COR-L47 (cell line): ENCODE data around the gene UXS1.
"Not testable (repeated sequence)": the region's sequence is repeated elsewhere in the genome, so short reads cannot be mapped to it uniquely, and the experiment has no call there.

Experiments used
- DNase-seq: peaks from one replicate; lab custom pipeline; 2025; lab: John Stamatoyannopoulos, UW

The UXS1 gene

DNA sequence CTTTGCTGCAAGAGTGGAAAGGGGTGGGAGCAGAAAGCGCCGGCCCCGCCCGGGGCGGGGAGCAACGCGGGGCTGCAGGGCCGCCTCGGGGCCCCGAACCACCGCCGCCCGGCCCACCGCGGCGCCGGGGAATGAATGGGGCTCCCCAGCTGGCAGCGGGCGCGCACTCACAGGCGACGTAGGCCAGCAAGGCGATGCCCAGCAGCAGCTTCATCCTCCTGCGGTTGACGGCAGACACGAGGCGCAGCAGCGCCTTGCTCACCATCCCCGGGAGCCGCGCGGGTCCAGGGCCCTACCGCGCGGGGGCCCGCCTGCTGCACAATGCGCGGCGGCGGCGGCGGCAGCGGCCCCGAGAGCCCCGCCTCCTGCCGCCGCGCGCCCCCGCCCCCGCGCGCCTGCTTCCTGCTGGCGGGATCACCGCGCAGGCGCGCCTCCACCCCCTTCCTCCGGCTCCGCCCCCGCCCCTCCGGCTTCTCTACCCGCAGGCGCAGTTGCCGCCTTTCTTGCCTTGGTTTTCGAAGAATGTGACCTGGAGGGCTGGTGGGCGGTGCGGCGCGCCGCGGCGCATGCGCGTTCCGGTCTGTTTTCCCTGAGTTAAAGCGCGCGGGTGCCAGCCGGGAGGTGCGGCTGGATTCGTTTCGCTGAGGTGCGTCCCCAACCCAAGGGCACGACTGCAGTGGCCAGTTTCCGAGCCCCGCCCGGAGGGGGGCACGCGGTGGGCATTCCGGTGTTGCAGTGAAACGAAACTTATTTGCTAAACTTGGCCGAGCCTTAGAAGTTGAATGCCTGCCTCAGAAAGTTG lies at the start of gene UXS1:
Gene UXS1 (minus strand): TSS at position 325 of the 802 bp plus-strand sequence. CDS start 60 bp downstream, at position 265.
- DNase-seq: peak; percentile 95

DNA sequence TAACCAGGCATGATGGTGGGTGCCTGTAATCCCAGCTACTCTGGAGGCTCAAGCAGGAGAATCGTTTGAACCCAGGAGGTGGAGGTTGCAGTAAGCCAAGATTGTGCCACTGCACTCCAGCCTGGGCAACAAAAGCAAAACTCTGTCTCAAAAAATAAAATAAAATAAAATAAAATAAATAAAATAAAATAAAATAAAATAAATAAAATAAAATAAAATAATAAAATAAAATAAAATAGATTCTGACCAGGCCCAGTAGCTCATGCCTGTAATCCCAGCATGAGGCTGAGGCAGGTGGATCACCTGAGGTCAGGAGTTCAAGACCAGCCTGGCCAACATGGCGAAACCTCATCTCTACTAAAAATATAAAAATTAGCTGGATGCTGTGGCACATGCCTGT lies 45.4 kb upstream of the UXS1 start:
- DNase-seq: not testable (repeated sequence)

DNA sequence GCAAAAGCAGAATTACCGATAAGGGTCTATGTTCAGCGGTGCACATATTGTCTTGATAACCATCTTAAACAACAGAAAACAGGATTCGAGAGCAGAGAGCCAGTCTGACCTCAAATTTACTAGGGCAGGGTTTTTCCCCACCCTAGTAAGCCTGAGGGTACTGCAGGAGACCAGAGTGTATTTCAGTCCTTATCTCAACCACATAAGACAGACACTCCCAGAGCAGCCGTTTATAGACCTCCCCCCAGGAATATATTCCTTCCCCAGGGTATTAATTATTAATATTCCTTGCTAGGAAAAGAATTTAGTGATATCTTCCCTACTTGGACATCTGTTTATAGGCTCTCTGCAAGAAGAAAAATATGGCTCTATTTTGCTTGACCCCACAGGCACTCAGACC lies 41.3 kb upstream of the UXS1 start:
- not testable (repeated sequence) for DNase-seq

DNA sequence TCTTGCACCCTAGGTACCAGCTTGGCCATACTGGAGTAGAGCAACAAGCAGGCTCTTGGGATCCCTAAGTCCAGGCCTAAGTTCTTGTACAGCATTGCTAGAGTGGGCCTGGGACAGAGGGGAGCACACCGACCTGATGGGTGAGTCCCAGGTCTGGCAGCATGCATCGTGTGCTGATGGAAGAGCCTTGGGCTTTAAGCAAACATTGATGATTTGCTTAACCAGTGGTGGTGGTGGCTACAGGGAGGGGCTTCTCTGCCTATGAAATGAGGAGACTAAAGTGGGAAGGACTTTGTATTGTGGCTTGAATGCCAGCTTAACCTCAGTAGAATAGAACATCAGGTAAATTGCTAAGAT lies 39.2 kb upstream of the UXS1 start:
- DNase-seq: no peak

DNA sequence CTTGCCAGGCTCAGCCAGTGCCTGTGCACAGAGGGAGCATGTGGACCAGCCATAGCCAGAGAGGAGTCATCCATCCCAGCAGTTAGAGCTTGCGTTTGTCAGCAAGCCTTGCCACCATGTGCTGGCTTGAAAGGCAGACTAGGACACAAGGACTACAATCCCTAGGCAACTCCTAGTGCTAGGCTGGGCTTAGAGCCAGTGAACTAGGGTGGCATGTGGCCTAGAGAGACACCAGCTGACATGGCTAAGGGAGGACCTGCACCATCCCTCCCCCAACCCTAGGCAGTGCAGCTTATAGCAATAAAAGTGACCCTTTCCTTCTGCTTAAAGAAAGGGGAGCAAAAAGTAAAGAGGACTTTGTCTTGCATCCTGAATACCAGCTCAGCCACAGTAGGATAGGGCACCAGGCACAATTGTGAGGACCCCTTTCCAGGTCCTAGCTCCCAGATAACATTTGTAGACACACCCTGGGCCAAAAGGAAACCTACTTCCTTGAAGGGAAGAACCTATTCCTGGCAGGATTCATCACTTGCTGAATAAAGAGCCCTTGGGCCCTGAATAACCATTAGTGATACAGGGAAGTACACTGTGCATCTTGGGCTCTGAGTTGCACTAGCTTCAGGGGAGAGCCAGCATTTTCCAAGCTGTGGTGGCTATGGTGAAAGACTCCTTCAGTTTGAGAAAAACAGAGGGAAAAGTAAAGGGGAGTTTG lies 38.7 kb upstream of the UXS1 start:
- DNase-seq: no peak

DNA sequence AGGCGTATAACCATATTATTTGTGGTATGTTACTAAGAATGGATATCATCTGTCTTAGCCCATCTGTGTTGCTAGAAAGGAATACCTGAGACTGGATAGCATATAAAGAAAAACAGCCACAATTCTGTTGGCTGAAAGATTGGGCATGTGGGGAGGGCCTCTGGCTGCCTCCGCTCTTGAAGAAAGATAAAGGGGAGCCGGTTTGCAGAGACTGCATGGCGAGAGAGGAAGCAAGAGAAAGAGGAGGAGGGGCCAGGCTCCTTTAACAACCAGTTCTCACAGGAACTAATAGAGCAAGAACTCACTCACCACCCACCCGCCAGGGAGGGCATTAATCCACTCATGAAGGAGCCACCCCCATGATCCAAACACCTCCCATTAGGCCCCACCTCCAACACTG lies 29.2 kb upstream of the UXS1 start:
- no peak for DNase-seq

DNA sequence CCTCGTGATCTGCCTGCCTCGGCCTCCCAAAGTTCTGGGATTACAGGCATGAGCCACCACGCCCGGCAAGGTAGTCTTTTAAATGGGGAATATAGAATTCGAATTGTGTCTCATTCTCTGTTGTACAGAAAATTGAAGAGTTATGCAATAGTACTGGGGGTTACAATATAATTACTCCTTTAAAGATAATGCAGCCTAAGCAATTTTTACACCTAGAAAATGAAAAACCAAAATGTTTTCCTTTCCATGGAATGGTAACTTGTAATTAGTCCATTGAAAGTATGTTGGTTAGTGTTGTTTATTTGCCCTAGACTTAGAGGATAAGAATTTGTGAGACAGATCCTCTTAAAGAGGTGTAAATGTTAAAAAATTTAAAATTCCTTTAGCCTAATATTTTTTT lies 28.0 kb upstream of the UXS1 start:
- not testable (repeated sequence) for DNase-seq

DNA sequence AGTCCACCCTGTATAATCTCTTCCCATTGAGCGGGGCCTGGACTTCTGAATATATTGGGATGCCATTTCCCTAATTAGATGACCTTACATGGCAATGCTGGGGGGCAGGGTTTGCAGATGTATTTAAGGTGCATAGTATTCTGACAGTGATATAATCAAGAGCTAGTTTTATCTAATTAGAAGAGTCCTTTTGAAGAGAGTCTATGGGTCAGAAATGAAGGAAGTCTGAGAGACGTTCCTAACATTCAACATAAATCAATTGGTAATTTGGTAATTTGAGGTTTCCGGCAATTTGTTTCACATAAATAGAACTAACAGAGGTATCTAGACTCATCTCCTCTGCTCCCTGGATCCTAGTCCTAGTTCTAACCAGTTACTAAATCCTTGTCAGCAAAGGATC lies 25.7 kb upstream of the UXS1 start:
- no peak for DNase-seq

DNA sequence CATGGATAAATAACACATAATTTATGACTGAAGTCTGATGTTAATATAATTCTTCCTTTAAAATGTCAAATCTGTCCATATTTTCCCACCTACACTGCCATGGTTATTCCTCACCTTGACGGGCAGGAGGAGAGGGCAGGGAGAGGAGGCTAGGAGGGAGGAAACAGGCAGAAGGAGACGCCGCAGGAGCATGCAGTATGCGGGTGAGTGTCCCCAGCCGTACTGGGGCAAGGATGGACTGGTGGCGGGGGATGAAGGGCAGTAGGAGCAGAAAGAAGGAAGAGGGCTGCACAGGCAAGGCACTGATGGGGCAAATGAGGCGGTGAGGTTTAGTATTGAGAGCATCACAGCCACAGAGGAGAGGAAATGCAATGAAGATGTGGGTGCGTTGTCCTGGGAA lies 25.1 kb upstream of the UXS1 start:
- DNase-seq: not testable (repeated sequence)

DNA sequence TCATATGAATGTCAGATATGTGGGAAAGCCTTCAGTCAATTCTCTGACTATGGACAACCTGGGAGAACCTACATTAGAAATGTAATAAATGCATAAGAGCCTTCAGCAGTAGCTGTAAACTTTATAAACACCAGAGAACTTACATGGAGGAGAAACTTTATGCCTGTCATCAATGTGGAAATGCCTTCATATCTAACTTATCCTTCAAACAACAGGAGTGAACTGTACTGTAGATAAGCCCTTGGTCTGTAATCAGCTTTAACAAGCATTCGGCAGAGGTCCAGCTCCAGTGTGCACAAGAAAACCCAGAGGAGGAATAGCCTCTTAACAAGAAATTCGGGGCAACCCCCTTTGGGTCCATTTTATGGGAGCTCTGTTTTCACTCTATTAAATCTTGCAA lies 14.8 kb upstream of the UXS1 start:
- no peak for DNase-seq

DNA sequence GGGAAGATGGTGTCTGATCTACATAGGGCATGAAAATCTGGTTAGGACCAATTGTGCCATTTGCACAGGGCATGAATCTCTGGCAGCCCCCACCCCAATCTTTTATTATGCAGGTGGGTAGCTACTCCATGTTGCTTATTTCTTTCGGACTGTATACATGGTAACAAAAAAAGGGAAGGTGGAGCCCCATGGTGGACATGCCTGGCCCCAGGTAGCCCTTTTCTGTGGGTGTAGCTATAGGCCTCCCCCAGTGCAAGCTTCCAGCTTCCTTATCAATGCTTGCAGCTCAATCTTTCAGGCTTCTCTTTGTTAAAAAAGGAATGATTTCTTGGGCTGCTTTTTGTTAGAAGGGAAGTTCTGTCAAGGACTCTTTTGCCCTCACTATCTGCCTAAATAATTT lies 14.3 kb upstream of the UXS1 start:
- no peak for DNase-seq

DNA sequence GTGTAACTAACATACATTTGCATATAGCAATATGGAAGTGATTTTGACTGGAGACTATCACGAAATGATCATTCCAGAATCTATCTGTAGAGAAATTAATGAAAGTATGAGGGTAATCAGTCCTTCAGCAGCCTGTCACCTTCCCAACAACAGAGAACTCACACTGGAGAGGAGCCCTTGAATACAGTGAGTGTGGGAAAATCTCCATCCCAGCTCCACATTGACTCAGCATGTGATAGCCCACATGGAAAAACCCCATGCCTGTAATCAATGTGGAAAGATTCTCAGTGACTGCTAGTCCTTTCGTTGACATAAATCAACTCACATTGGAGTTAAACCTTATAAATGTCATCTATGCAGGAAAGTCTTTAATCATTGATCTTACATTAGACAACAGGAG lies 13.1 kb upstream of the UXS1 start:
- no peak for DNase-seq

DNA sequence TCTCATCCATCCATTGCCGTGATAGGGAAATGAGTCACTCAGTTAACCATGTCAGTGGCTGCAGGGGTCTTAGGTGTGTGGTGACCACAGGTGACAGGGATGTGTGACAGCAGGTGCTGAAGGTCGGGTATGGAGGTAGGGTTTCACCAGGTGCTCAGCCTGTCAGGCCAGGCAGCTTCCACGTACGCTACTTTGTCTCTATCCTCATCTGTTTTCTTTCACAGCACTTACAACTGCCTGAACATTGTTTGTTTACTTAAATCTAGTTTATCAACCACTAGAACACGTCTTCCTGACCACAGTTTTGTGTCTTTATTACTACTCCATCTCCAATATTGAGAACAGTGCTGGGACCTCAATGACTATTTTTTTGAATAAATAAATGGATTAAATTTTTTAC lies 11.4 kb upstream of the UXS1 start:
- DNase-seq: no peak

DNA sequence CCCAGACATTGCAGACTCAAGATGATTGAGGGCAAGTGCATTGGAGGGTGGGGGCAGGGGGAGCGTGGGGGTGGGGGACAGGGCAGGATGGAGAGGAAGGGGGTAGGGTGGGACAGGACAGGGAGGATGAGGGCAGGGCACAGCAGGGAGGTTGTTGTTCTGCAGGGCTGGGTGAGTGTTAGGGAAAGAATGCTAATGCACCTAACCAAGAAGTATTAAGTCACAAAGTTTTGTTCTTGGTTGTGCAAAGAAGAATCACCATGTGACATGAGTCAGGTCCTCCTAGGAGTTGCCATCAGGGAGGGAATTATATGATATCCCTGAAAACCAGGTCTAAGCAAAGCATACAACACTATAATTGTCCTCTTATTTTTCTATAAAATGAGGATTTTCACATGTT lies 10.4 kb upstream of the UXS1 start:
- not testable (repeated sequence) for DNase-seq

DNA sequence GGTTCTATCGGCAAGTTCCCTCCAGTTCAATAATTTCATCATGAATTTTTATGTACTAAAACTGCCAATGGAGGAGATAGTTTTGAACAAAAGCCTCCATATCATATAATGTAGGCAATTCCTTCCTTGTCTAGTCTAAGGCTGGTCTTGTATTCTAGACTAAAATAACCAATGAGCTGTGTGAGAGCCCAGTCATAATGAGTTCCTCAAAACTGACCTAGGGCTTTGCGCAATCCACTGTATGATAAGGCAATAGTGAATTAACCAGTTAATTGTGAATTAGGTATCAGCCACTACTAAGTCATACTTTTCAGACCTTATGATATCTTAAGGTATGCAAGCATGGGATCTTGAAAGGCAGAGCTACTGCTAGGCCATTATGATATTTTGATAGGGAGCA lies 7.6 kb upstream of the UXS1 start:
- DNase-seq: no peak

DNA sequence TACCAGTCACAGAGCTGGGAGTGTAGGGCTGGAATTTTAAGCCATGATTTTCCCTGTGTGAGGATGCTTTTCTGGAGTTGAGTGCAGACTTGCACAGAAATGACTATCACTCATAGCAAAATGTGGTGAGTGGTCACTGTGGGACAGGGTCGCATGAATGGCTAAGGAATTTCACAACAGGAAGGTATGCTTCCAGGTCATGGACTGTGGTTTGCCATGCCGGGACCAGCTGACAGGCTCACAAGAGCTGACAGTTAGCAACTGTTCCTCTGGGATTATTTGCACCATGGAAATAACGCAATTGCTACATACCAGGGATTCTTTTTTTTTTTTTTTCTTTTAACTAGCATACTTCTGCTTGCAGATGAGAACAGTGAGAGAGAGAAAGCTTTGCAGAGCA lies 3.8 kb upstream of the UXS1 start:
- no peak for DNase-seq

DNA sequence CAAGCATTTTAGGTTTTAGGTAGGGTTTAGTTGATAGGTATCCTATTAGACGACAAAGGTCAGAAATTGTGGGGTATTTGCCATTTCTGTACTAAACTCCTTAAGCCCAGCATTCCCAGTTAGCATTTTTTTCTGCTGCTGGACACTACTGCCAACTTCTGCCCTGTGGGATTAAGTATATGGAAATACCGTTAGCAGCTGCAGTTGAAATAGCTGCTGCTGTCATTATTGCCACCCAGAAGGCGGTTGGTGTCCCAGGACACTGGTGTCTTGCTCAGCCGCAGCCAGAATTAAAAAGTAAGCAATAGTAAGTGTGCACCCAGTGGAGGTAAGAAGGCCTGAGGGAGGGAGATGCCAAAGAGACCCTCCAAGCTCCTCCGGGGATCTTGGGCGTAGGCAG lies 1.9 kb upstream of the UXS1 start:
- no peak for DNase-seq

DNA sequence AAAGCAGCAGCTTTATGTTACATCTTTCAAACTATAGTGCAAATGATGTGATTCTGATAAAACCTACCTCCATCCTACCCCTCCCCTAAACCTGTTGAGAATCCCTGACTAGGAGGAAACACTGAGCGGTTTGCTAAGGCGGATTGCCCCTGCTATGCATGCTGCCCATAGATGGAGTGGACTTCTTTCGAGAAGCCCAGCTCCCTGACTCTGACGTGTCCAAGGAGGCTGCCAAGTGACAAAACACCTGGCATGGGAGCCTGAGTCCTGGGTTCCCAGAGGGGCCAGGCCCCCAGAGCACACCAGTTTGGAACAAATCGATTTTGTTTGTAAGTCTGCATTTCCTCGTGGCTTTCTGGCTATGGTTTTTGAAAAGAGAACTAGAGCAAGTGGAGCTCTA lies 1.4 kb upstream of the UXS1 start:
- DNase-seq: no peak

DNA sequence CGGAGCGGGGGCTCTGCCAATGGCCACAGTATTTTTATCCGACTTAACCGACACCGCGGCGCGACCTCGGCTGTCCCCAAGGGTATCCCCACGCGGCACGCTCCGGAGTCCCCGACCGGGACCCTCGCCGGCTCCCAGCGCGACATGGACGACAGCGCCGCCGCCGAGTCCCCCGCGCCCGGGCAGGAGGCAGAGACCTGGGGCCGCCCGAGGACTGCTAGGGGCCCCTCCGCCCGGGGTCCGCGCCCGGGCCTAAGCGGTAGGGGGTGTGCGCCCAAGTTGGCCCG lies 468 bp downstream of the UXS1 start:
- DNase-seq: no peak

DNA sequence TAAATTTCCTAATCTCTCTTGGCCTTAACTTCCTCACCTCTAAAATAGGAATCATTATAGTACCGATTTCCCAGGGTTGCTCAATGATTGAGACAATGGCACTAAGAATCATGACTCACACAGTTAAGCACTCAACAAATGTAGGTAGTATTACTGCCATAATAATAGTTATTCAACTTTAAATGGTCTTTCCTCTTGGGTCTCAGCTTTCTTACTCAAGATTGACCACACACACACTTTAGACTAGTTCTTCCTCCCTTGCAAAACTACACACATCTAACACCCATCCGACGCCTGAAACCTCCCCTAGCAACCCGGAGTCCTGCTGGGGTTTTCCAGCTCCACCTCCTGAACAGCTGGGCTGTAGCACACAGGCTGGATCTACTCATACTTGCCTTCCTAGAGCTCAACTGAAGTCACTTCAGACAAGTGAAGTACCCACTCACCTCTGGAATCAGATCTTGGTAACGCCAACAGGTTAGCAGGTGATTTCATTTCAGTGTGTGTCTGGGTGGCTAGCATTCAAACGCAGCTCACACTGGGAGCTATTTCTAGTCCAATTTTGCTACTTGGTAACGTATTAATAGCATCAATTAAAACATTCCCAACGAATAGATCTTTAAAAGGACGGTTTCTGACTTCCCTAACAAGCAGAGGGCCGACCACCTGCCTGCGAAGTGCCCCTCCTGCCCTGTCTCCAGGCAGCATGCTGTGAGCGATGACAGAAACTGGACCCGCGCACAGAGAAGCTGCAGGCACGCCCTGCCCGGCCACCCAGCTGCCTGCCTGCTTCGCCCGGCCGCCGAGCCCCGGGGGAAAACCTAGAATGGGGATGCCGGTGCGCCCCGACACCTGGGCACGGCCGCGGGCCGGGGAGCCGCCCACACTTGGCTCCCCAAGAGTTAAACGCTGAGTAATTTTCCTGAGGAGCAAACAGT lies 1.1 kb downstream of the UXS1 start:
- peak; percentile 35 for DNase-seq

DNA sequence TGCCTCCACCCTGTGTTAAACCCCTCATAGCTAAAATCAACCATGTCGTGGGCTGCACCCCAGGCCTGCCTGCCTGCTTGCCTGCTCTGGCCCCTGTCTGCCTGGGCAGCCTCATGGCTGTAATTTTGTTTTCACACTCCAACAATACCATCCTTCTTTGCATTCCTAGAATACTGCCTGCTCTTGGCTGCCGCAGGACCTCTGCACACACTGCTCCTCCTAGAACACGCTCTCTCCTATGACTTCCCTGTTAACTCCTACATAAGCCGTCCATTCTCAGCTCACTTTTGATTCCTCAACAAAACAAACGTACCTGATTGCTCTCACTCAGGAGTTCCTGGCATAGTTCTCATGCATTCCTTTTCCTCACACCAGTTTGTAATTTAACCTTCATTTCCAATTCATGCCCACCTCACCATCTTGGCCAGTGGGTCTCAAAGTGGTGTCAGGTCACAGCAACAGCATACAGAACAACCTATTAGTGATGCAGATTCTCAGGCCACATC lies 2.5 kb downstream of the UXS1 start:
- DNase-seq: no peak

DNA sequence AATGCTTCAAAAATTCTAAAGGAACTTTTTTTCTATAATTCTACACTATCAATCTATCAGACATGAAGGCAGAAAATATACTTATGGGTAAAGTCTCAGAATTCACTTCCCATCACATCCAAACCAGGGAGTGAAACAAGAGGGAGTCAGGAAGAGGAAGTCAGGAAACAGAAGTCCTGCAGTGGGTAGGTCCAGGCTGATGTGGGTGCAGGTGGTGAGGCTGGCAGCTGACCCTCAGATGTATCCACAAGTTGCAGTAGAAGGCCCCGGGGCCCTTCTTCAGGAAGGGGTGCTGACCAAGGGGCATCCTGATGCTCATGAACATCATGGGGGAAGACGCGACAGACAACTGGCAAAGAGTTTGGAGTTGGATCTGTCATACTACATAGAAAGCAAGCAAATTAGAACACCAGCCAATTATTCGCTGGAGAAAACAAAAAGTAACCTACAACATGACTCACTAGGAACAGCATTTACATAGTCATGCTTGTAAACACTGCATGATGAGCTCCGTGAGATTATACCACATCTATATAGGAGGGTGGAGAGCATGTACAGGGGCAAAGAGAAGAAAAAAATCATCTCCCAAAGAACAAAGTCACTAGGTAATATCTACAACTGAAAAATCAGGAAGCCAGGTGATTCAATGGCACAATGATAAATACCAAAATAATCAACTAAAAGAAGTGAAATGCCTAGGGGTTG lies 4.2 kb downstream of the UXS1 start:
- DNase-seq: no peak
